HG02798 (cell line): Measurements from ENCODE around the gene USP17L30.
"Not testable (repeated sequence)": the region's sequence is repeated elsewhere in the genome, so short reads cannot be mapped to it uniquely, and the experiment has no call there.

ENCODE experiments used
- ATAC-seq: cut with Tn5 transposase; IDR thresholded peaks from one replicate; pipeline ENCODE4 v1.9.1; 2021; ENCODE audit warnings: mild to moderate bottlenecking; ENCODE audit not compliant: unreplicated experiment, poor library complexity

USP17L30 gene, protein sequence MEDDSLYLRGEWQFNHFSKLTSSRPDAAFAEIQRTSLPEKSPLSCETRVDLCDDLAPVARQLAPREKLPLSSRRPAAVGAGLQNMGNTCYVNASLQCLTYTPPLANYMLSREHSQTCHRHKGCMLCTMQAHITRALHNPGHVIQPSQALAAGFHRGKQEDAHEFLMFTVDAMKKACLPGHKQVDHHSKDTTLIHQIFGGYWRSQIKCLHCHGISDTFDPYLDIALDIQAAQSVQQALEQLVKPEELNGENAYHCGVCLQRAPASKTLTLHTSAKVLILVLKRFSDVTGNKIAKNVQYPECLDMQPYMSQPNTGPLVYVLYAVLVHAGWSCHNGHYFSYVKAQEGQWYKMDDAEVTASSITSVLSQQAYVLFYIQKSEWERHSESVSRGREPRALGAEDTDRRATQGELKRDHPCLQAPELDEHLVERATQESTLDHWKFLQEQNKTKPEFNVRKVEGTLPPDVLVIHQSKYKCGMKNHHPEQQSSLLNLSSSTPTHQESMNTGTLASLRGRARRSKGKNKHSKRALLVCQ

DNA sequence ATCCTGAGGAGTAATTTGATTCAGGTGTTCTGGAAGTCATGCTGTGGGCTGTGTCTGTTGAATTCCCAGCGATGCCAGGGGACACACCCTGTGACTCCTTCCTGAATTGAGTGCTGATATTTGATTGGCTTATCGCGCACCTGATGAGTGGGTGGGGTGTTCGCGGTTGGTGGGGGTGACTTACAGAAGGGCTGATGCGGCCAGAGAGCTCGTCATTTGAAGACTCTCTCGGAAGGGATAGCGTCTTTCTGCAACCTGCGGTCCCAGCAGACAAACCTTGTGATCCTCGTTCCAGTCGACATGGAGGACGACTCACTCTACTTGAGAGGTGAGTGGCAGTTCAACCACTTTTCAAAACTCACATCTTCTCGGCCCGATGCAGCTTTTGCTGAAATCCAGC lies at the start of gene USP17L30:
Gene USP17L30, plus strand, starts transcription at position 301 of the 400 bp plus-strand sequence. Its CDS starts 0 bp downstream, at position 301.
- ATAC-seq, result not testable (repeated sequence)

DNA sequence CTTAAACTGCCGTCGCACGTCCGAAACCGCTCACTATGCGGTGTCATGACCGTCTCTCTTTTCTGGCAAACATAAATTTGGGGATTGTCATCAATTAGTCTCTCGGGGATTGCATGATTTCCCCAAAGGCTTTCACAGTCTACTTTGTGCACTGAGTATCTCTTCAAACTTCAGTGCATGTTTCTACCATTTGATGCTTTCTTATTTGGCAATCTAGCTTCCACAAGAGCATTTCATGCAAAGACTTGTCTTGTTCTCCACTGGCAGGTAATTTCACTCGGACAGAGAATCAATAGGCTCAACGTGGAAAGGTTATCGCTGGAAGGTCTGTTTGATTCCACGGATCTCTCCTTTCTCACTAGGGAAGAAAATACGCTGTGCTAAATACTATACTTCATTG lies 38.7 kb upstream of the USP17L30 start:
- not testable (repeated sequence) for ATAC-seq

DNA sequence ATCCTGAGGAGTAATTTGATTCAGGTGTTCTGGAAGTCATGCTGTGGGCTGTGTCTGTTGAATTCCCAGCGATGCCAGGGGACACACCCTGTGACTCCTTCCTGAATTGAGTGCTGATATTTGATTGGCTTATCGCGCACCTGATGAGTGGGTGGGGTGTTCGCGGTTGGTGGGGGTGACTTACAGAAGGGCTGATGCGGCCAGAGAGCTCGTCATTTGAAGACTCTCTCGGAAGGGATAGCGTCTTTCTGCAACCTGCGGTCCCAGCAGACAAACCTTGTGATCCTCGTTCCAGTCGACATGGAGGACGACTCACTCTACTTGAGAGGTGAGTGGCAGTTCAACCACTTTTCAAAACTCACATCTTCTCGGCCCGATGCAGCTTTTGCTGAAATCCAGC lies 38.1 kb upstream of the USP17L30 start, which contains the start of gene USP17L24:
Gene USP17L24, plus strand, starts transcription at position 301 of the 400 bp plus-strand sequence. Its CDS starts 0 bp downstream, at position 301.
- not testable (repeated sequence) for ATAC-seq

DNA sequence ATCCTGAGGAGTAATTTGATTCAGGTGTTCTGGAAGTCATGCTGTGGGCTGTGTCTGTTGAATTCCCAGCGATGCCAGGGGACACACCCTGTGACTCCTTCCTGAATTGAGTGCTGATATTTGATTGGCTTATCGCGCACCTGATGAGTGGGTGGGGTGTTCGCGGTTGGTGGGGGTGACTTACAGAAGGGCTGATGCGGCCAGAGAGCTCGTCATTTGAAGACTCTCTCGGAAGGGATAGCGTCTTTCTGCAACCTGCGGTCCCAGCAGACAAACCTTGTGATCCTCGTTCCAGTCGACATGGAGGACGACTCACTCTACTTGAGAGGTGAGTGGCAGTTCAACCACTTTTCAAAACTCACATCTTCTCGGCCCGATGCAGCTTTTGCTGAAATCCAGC lies 33.3 kb upstream of the USP17L30 start, which contains the start of gene USP17L25:
Gene USP17L25, plus strand, starts transcription at position 301 of the 400 bp plus-strand sequence. Its CDS starts 0 bp downstream, at position 301.
- not testable (repeated sequence) for ATAC-seq

DNA sequence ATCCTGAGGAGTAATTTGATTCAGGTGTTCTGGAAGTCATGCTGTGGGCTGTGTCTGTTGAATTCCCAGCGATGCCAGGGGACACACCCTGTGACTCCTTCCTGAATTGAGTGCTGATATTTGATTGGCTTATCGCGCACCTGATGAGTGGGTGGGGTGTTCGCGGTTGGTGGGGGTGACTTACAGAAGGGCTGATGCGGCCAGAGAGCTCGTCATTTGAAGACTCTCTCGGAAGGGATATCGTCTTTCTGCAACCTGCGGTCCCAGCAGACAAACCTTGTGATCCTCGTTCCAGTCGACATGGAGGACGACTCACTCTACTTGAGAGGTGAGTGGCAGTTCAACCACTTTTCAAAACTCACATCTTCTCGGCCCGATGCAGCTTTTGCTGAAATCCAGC lies 28.6 kb upstream of the USP17L30 start, which contains the start of gene USP17L26:
Gene USP17L26, plus strand, starts transcription at position 301 of the 400 bp plus-strand sequence. Its CDS starts 0 bp downstream, at position 301.
- ATAC-seq, result not testable (repeated sequence)

DNA sequence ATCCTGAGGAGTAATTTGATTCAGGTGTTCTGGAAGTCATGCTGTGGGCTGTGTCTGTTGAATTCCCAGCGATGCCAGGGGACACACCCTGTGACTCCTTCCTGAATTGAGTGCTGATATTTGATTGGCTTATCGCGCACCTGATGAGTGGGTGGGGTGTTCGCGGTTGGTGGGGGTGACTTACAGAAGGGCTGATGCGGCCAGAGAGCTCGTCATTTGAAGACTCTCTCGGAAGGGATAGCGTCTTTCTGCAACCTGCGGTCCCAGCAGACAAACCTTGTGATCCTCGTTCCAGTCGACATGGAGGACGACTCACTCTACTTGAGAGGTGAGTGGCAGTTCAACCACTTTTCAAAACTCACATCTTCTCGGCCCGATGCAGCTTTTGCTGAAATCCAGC lies 23.8 kb upstream of the USP17L30 start, which contains the start of gene USP17L5:
Gene USP17L5, plus strand, starts transcription at position 301 of the 400 bp plus-strand sequence. Its CDS starts 0 bp downstream, at position 301.
- ATAC-seq, result not testable (repeated sequence)

DNA sequence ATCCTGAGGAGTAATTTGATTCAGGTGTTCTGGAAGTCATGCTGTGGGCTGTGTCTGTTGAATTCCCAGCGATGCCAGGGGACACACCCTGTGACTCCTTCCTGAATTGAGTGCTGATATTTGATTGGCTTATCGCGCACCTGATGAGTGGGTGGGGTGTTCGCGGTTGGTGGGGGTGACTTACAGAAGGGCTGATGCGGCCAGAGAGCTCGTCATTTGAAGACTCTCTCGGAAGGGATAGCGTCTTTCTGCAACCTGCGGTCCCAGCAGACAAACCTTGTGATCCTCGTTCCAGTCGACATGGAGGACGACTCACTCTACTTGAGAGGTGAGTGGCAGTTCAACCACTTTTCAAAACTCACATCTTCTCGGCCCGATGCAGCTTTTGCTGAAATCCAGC lies 19.1 kb upstream of the USP17L30 start, which contains the start of gene USP17L27:
Gene USP17L27, plus strand, starts transcription at position 301 of the 400 bp plus-strand sequence. Its CDS starts 0 bp downstream, at position 301.
- ATAC-seq, result not testable (repeated sequence)

DNA sequence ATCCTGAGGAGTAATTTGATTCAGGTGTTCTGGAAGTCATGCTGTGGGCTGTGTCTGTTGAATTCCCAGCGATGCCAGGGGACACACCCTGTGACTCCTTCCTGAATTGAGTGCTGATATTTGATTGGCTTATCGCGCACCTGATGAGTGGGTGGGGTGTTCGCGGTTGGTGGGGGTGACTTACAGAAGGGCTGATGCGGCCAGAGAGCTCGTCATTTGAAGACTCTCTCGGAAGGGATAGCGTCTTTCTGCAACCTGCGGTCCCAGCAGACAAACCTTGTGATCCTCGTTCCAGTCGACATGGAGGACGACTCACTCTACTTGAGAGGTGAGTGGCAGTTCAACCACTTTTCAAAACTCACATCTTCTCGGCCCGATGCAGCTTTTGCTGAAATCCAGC lies 14.3 kb upstream of the USP17L30 start, which contains the start of gene USP17L28:
Gene USP17L28, plus strand, starts transcription at position 301 of the 400 bp plus-strand sequence. Its CDS starts 0 bp downstream, at position 301.
- ATAC-seq, result not testable (repeated sequence)

DNA sequence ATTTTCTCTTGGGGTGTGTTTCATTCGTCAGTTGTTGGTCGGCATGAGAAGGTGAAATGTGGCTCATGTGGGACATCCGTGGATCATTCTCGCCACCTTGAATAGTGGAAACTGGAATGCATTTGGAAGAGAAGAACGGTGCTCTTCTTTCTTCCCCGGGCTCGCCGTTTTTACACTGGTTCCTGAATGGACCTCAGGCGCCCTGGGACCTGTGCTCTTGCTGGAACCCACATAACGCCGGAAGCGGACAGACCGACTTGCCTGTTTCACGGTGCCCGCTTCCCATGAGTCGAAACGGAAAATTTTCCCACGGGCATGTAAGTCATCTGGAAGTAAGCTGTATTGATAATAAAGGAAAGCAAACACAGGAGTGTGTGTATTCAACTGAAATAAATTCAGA lies 12.1 kb upstream of the USP17L30 start:
- not testable (repeated sequence) for ATAC-seq

DNA sequence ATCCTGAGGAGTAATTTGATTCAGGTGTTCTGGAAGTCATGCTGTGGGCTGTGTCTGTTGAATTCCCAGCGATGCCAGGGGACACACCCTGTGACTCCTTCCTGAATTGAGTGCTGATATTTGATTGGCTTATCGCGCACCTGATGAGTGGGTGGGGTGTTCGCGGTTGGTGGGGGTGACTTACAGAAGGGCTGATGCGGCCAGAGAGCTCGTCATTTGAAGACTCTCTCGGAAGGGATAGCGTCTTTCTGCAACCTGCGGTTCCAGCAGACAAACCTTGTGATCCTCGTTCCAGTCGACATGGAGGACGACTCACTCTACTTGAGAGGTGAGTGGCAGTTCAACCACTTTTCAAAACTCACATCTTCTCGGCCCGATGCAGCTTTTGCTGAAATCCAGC lies 9.6 kb upstream of the USP17L30 start, which contains the start of gene USP17L29:
Gene USP17L29, plus strand, starts transcription at position 301 of the 400 bp plus-strand sequence. Its CDS starts 0 bp downstream, at position 301.
- ATAC-seq, result not testable (repeated sequence)

DNA sequence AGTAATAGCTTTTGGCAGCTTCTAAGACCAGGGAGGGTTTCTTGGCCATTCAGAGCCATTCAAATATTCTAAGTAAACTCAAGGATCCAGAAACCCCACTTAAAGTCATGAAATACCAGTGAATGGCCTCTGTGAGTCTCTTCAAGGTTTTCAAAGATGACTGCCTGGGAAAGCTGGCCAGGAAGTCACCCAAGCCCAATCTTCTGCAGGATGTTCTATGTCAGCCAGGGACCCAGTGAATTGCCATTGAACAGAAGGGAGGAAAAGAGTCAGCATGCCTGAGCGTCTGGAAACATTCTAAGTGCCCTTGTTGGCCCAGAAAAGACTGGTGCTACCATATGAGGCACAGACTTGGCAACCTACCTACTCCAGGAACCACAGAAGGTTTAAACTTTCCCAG lies 17.0 kb downstream of the USP17L30 start:
- ATAC-seq, result not testable (repeated sequence)

DNA sequence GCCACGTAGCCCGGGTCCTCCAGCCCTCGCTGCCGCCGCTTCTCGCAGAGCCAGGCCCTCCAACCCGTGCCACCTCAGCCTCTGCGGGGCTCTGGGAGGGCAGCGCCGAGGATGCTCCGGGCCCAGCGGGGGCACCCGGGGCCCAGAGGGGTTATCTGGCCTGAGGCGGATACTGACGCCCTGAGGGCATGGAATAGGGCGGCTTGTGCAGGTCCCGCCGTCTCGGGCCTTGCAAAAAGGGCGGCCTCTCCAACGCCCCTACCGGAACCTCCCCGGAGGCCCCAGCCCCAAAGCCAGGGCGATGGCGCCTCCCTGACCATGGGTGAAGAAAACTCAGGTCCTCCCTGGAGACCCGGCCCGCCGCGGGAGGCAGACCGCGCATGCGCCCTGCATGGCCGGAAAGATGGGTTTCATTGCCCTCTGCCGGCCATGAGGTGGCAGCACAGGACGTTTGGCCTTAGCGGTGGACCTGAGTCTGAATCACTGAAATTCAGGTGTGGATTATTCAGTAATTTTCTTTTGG lies 18.1 kb downstream of the USP17L30 start:
- ATAC-seq, result not testable (repeated sequence)

DNA sequence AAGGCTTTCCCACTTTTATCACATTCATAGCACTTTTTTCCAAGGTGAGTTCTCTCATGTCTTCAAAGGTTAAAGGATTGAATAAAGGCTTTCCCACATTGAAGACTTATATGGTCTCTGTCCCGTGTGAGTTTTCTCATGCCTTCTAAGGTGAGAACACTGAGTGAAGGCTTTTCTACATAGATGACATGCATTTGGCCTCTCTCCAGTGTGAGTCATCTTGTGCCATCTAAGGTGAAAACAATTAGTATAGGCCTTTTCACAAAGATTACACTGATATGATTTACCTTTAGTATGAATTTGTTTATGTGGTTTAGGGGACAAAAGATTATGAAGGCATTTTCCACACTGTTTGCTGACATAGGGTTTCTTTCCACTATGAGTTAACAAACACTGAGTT lies 21.2 kb downstream of the USP17L30 start:
- no peak for ATAC-seq

DNA sequence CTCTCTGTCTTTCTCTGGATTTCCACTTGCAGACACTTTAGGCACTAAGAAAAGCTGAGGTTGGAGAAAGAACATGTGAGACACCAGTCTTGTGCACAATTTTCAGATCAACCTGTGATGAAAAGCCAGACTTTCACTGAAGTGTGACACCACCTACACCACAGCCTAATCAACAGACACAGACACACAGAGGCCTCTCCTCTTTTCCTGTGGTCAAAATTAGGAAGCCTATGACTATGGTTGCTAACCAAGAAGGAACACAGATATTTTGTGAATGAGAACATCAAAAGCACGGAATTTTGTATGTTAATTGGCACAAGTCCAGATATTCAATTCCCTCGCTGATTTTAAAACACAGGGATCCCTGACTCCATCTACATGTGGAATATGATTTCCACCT lies 26.1 kb downstream of the USP17L30 start:
- ATAC-seq, result not testable (repeated sequence)

DNA sequence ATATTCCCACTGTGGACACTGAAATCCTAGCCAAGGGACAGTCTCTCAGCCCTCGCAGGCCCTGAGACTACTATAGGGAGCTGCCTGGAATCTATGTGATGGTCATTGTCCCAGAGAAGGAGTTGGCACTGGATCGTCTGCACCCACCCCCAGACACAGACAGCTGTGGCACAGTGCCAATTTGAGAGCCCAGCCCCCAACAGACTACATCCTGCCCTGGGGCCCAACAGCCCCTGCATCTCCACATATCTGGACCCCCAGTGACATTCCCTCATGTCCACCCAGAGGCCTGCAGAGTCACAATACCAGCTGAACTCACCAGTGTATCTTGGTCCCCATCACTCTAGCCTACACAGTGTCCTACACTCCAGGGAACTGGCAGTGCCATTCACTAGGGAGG lies 42.8 kb downstream of the USP17L30 start:
- not testable (repeated sequence) for ATAC-seq

DNA sequence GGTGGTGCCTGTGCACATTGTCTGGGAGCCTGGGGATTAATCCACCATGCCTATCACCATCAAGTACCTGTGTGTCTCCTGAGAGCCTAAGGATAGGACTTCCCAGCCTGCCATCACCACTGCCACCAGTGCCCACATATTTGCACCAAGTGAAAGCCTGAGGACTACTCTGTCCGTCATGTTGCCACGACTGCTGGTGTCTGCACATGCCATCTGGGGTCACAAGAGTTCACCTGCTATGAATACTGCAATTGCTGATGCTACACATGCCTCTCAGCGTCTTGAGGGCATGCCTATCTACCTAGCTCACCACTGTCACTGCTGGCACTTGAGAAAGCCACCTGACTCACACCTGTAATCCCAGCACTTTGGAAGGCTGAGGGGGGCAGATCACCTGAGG lies 43.6 kb downstream of the USP17L30 start:
- ATAC-seq, result not testable (repeated sequence)

DNA sequence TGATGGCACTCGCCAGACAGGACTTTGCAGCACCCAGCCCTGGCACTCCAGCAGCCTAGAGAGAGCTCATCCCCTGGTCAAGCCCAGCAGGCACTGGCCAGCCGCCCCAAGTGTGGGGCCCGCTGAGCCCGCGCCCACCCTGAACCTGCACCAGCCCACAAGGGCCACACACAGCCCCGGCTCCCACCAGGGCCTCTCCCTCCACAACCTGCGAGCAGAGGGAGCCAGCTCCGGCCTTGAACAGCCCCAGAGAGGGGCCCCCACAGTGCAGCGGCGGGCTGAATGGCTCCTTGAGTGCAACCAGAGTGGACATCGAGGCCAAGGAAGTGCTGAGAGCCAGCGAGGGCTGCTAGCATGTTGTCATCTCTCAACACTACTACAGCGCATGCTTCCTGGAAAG lies 46.9 kb downstream of the USP17L30 start:
- ATAC-seq, result no peak
